HG03457 (cell line): ENCODE data around the gene ATP2C2.

Experiments used
- ATAC-seq: cut with Tn5 transposase; IDR thresholded peaks from one replicate; pipeline ENCODE4 v1.9.1; 2021; ENCODE audit warnings: moderate number of reproducible peaks; ENCODE audit not compliant: unreplicated experiment

ATP2C2 gene

DNA sequence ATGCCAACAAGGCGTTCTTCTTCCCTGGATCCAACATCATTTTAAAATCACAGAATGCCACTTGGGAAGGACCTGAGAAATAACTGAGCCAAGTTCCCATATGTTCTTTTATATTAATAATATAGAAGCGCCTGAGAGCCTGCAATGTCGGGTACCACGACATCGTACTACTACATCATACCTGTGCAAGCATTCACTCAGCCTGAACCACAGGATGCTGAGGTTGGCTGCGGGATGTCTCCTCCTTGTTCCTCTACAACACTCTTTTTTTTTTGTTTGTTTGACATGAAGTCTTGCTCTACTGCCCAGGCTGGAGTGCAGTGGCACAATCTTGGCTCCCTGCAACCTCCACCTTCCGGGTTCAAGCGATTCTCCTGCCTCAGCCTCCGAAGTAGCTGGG lies 2.1 kb upstream of the ATP2C2 start:
- no peak for ATAC-seq

DNA sequence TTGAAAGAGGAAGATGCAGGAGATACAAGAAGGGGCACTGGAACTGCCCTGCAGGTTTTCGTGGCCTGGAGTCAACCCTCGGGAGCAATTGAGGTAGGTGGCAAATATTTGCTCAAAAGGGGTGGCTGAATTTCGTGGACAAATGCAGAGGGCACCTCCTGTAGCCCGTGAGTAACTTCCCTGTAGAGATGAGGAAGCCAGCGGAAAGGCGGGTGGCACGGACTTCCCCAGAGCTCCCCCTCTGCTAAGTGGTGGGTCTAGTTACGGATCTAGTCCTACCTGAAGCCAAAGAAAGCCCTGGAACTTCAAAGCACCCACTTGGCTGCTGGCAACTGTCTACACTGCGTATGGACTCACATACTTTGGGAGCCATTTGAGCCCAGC lies 1.0 kb upstream of the ATP2C2 start:
- no peak for ATAC-seq

DNA sequence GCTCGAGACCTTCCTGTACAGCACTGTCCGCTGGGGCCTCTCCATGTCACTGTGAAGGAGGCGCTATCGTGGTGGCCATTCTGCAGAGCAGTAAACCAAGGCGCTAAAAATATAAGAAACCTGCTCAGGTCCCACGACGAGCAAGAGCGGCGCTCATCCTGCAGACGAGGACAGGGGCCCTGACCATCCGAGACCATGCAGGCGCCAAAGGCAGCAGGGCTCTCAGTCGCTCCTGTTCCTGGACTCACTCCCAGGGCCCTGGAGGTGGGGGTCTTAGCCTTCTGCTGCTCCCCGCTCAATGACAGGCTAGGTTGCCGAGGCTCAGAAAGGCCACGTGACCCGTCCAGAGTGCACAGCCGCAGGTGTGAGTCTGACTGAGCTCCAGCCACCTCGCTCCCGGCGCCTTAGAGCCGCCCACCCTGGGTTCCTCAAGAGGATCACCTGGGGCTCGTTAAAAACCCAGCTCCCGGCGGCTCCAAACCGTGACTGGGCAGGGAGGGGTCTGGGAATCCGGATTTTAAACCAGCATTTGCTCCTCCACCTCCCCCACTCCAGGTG lies 509 bp upstream of the ATP2C2 start:
- no peak for ATAC-seq

DNA sequence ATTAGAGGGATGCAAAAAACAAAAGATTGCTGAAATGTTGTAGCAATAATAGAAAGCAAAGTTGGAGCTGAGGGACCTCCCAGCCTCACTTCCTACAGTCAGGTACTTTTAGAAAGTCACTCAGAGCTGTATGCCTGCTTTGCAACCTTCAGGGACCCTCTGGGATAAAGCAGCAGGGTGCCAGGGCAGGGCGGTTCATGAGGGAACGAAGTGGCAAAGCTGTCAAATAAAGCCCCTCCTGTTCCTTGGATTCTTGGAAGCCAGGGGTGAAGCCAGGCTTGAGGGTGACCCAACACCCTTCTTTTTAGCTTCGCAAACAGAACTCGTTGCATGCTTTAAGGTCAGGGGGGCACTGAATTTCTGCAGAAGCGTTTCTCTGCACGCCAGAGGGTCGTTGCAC lies 767 bp downstream of the ATP2C2 start:
- no peak for ATAC-seq

DNA sequence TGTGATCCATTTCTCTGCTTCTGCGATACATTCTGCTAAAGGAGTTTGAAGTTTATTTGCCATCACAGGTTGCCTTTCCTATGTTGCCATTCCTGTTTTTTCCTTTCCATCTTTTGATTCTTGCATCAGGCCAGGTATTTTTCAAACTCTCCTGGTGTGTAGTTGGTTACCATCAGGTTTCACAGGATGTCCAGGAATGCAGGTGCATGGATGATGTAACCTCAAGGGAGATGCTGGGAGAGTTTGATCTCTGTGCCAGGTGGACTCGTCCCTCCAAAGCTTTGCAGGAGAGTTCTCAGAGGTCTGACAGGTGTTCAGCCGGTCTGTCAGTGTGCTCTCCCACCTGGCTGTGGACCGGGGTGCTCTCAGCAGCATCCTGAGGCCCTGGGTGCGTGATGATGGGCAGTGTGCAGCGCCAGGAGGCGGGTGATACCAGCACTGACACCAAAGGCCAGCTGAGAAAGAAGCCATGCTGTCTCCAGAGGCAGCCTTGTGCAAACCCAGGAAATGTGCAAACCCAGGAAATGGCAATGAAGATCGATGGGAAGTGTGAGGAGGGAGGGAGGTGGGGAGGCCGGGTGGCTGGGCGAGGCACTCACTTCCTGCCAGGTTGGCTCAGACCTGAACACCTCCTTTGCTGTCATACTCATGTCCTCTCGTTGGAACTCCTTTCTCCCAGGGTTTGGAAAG lies 1.7 kb downstream of the ATP2C2 start:
- ATAC-seq = no peak

DNA sequence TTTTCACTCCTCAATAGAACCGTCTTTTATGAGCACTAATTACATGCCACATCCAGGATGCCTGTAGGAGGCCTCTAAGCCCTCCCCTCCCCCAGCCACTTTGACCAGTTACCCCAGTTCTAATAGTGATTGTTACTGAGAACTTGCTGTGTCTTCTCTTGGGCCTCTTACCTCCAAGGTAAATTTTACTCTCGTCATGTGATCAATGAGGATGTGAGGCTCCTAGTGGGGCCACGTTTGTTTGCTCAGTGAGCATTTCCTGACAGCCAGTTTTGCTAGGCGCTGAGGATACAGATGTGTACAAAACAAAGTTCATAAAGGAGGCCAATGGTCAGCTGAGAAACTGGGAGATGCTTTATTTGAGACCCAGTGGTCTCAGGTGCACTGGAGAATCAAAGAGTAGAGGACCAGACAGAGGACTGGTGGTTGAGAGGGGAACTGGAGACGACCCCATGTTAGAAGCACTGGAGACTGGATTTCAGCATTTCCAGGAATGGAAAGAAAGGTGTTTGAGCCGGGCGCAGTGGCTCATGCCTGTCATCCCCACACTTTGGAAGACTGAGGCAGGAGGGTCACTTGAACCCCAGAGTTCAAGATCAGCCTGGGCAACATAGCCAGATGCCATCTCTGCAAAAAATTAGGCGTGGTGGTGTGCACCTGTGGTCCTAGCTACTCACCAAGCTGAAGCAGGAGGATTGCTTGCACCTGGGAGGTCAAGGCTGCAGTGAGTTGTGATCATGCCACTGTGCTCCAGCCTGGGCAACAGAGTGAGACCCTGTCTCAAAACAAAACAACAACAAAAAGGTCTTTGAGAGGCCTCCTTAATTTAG lies 2.6 kb downstream of the ATP2C2 start:
- ATAC-seq = no peak

DNA sequence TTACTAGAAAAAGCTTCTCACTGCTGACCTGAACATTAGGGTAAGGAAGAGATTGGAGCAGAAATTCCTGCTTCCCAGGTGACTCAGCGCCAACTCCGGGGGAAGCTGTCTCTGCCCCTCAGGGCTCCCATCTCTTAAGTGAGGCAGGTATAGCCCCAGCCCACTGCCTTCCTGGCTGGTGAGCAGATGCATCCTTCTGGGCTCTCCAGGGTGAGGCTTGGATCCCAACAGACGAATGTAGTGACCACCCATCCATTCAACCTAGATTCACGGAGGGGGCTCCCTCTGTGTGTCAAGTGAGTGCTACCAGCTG lies 3.2 kb downstream of the ATP2C2 start:
- no peak for ATAC-seq

DNA sequence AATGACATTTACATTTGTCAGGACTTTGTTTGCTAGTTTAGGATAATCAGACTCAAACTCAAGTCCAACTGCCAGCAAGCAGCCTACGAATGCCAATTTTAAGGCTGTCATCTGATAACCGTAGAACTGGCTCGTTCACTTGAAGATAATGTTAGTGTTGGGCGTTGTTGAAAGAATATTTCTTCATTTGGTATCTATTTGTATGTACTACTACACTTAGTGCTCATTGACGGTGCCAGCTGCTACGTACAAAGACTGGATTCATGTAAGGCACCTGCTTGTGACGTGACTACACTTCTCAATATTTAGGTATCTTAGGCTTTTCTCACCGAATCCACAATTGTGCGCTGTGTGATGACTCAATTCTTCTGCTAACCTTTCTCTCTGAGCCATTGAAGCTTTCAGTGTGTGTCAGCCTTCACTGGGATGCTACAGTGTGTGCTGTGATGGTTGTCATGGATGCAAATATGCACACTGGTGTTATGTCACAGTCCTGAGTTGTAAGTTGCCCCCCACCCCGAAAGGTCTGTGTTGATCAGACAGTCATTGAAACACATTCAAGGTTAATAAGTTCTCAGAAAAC lies 5.7 kb downstream of the ATP2C2 start:
- no peak for ATAC-seq

DNA sequence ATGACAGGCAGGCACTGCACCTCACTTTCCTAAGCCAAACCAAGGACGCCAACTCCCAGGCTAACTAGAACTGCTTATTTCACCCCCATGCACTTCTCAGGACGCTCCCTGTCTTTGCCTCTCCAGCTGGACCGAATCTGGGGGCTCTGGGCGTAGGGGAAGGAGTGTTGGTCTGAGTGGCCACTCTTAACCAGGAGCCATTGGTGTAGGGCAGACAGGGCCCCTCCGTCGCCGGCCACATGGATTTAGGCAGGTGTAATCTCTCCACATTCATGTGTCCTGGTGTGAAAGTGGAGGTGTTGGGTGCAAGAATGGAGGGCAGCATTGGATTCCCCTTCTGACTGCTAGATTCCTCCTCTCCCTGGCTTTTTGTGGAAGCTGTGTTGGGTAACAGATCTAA lies 9.8 kb downstream of the ATP2C2 start:
- ATAC-seq = no peak

DNA sequence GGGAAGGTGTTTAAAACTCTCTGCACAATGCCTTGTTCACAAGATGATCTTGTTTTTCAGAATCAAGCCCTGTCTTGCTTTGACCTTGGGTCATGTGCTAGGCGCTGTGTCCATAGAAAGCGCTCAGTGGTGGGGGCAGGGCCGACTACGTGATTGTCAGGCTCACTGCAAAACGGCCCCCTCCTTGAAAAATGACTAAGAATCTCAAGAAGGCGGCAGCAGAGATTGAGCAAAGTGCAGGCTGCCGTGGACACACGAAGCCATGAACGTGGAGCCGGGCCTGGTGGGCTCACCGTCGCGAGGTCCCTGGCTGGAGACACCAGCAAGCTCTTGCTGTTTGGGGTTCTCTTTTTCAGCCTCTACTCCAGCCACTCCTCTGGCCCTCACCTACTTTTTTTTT lies 10.2 kb downstream of the ATP2C2 start:
- ATAC-seq = no peak

DNA sequence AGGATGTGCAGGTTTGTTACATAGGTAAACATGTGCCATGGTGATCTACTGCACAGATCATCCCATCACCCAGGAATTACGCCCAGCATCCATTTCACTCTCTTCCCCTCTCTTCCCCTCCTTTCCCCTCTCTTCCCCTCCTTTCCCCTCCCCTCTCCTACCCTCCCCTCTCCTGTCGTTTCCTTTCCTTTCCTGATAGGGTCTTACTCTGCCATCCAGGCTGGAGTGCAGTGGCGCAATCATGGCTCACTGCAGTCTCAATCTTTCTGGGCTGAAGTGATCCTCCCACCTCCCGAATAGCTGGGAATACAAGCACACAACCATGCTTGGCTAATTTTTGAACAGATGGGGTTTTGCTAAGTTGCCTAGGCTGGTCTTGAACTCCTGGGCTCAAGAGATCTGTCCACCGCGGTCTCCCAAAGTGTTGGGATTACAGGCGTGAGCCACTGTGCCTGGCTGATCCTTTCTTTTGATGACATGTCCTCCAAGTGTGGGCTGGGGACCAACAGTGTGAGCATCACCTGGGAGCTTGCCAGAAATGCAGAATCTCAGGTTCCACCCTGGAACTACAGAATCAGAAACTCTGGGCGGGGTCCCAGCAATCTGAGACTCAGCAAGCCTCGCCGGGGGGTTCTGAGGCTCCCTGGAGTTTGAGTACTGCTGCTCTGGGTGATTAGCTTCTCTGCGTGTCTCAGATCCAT lies 10.8 kb downstream of the ATP2C2 start:
- no peak for ATAC-seq

DNA sequence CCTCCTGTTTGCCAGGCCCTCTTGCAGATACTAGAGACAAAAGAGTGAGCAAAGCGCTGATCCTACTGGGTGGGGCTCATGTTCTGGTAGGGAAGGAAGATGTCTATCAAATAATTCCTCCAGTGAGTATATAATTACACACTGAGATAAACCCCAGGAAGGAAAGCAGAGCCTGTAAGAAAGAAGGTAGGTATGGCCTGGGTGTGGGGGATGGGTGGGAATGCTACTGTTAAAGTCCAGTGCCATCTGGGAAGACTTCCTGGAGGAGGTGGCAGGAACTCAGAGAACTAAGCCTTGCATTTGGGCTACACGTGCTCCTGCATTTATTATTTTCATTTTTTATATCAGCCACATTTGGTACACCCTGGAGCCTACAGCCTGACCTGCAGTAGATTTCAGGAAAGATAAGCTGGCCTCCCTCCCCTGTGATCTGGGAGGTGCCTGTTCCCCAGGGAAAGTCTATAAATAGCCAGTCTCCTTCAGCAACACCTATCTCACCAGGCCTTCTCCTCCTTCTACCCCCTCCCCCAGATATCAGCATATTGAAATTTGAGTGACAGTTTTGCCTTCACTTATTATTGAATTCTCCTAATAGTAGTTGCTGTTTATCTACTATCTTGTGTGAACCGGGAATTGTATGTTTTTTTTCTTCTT lies 11.5 kb downstream of the ATP2C2 start:
- ATAC-seq = no peak

DNA sequence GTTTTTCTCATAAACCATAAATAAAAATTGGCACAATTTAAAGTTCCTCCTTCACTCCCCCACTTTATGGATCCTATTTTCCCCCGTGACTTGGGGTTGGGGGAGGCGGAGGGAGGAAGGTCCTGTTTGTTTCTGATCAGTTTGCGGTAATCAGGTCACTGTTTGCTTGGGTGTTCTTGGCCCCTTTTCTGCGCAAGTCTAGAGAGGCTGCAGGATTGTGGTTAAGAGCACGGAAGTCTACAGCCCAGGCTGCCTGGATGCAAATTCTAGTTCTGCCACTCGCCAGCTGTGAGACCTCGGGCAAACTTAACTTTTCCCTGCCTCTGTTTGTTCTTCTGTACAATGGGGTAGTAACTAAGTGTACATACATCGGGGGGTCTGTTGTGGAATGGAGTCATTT lies 12.1 kb downstream of the ATP2C2 start:
- no peak for ATAC-seq

DNA sequence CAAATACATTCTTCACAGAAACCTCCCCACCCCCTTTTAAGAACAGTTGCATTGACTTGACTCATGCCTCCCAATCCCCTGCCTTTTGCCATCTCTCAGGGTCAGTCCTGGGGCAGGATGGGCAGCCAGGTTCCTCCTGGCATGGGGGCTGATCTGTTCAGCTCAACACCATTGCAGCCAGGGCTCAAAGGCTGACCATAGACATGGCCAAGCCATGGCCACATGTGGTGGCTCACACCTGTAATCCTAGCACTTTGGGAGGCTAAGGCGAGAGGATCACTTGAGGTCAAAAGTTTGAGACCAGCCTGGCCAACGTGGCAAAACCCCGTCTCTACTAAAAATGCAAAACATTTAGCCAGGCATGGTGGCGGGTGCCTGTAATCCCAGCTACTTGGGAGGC lies 14.1 kb downstream of the ATP2C2 start:
- no peak for ATAC-seq

DNA sequence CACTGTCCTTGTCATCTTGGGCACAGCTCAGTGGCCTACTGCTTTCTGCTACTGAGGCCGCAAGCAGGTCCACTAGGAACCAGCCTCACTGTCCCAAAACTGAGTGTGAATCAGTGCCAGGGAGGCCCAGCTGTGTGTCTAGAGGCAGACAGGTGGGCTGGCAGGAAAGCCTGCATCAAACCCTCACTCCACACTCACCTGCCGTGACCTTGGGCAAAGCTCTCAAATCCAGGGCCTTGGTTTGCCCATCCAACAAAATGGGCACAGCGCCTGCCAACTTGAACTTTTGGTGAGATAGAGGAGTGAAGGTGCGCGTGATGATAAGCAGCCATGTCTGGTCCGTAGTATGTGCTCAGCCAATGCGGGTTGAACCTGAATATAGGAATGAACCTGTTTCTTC lies 14.8 kb downstream of the ATP2C2 start:
- ATAC-seq = no peak

DNA sequence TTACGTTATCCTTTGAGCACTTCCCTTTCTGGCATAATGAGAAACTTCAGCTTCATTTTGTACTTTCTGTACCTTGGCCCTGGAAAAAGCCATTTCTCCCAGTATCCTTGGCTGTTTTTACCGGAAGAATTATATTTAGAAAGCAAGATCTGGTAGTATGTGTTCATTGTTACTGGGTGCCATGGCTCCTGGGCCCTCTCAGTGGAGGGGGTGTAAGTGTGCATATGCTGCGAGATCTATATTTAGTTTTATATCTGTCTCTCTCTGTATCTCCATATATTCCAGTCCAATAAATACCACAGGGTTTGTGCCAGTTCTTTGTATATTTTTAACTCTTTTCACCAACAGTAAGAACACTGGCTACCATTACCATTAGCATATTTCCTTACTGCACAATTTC lies 17.7 kb downstream of the ATP2C2 start:
- ATAC-seq = no peak

DNA sequence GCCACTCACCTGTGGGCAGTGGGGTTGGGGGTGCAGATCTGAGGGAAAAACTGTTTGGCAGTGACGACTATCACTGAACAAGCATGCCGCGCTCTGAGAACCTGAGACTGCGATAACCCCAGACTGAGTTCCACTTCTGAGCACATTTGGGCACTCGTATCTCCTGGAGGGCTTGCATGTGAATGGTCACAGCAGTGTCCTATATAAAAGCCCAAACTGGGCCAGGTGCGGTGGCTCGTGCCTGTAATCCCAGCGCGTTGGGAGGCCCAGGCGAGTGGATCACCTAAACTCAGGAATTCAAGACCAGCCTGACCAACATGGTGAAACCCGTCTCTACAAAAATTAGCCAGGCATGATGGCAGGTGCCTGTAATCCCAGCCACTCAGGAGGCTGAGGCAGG lies 18.7 kb downstream of the ATP2C2 start:
- ATAC-seq = no peak

DNA sequence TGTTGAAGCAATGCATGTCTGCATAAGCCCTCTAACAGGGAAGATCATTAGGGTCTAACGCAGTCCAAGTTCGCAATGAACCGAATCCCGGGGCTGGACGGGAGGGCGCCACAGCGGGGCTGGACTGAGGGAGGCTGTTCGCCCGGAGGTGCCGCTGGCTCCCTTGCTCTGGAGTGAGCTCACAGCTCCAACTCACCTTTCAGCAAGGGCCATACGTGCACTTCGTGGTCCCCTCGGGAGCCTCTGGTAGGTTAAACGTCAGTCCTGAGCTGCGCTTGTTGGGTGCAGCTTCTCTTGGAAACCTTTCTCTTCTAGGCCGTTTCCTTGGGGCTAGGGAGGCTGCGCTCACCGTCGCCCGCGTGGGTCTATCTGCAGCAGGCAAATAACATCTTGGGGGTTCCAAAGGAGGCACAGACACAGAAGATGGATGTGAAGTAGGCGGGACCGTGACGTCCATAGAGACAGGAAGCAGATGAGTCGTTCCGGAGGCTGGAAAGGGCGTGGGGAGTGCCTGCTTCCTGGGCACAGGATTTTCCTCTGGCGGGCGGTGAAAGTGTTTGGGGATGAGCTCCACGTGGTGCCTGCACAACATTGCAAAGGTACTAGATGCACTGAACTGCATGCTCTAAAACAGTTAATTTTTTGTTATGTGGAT lies 21.9 kb downstream of the ATP2C2 start:
- no peak for ATAC-seq

DNA sequence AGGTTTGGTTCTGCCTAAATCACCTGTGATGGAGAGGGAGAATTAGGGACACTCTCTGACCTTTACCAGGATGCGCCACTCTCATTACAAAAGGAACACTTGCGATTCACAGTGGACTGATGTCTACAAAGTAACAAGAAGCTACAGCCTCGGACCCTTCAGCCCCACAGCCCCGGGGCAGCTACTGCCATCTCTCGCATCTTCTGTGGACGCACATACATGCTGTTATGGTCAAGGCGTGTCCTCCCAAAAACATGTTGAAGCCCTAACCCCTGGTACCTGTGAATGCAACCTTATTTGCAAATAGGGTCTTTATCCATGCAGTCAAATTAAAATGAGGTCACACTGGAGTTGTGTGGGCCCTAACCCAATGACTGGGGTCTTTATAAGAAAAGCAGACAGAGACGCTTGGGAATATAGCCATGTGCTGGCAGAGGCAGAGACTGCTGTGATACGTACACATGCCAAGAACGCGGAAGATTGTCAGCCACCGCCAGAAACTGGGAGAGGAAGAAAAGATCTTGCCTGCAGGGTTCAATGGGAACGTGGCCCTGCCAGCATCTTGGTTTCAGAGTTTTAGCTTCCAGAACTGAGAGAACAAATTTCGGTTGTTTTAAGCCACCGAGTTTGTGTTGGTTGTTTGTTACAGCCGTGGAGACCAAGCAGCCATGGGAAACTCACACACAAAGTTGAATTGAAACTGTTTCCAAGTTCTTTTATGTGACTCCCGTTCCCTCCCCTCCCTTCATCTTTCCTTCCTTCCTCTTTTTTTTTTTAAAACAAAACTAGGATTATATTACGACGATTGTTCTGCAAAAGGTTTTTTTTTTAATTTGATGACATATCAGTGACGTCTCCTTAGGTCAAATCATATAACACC lies 23.1 kb downstream of the ATP2C2 start:
- ATAC-seq = no peak

DNA sequence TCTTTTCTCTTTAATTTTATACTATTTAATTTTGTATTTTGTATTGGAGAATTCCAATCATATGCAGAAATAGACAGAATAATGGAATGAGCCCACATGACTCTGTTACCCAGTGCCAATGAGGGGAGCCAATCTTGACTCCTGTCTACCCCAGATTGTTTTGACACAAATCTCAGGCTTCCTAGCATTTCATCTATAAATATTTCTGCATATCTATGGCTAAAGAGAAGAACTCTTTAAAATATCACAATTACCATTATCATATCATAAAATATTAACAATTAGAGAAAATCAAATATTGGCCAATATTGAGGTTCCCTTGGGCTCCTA lies 23.7 kb downstream of the ATP2C2 start:
- no peak for ATAC-seq
